Upper lobe of left lung (tissue), 4 donors: ENCODE results near the gene PGK2.

Source experiments
- EP300 ChIP-seq, 4 donors: sonication (generic); formaldehyde crosslinking; IDR thresholded peaks; one replicate each; pipeline ENCODE4 v1.5.1; 2017; ENCODE audit warnings: antibody characterized with exemption in 4 of 4, control low read depth in 2 of 4
- POLR2A ChIP-seq, 4 donors: fragments of 450-650 bp; IDR thresholded peaks; one replicate each; pipeline ENCODE4 v1.5.1; 2016 to 2017; ENCODE audit warnings: antibody characterized with exemption in 4 of 4, mild to moderate bottlenecking in 2 of 4
- POLR2AphosphoS5 ChIP-seq, 2 donors: sonication (generic); formaldehyde crosslinking; IDR thresholded peaks; one replicate each; pipeline ENCODE4 v1.5.1; 2017; ENCODE audit warnings: antibody characterized with exemption in 2 of 2
- TF ChIP-seq, protein P1 (sequence below), 6 experiments: fragments of 450-650 bp in 4 of 6; fragments of 200-600 bp in 2 of 6; sonication (generic) in 2 of 6; IDR thresholded peaks; one replicate each; pipeline ENCODE4 v1.5.1; 2016 to 2019; ENCODE audit warnings: antibody characterized with exemption in 6 of 6

- TF ChIP-seq, protein P1, sequence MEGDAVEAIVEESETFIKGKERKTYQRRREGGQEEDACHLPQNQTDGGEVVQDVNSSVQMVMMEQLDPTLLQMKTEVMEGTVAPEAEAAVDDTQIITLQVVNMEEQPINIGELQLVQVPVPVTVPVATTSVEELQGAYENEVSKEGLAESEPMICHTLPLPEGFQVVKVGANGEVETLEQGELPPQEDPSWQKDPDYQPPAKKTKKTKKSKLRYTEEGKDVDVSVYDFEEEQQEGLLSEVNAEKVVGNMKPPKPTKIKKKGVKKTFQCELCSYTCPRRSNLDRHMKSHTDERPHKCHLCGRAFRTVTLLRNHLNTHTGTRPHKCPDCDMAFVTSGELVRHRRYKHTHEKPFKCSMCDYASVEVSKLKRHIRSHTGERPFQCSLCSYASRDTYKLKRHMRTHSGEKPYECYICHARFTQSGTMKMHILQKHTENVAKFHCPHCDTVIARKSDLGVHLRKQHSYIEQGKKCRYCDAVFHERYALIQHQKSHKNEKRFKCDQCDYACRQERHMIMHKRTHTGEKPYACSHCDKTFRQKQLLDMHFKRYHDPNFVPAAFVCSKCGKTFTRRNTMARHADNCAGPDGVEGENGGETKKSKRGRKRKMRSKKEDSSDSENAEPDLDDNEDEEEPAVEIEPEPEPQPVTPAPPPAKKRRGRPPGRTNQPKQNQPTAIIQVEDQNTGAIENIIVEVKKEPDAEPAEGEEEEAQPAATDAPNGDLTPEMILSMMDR (IDR thresholded peaks at IDR 0.05) = no peak
- TF ChIP-seq POLR2A (IDR thresholded peaks at IDR 0.05) (no peak), POLR2AphosphoS5 (IDR thresholded peaks at IDR 0.05) (no peak), EP300 (IDR thresholded peaks at IDR 0.05) (no peak)
Observed at GRCh38 chr6:49782293-49782692, 4.8 kb downstream of the PGK2 start.
